B cell (primary cell): ENCODE data around the gene ZNF285. TPM values are rescaled to one million over a fixed set of nuclear protein-coding genes. Genes with fewer than 3 reads are reported as not detected.

Experiments
- ATAC-seq: fragments of 200-7000 bp; cut with Tn5 transposase; one replicate; pipeline ENCODE4 v1.10.0; 2021; ENCODE audit warnings: low read depth, mild to moderate bottlenecking, moderate number of reproducible peaks, moderate library complexity
- CTCF ChIA-PET: fragments of 350-600 bp; sonication (Branson Sonifier 250); formaldehyde crosslinking; loops from one replicate; lab custom pipeline; 2021; ENCODE audit warnings: antibody characterized with exemption, inconsistent platforms; lab: Charles Lee
- POLR2A ChIA-PET: fragments of 350-600 bp; sonication (Branson Sonifier 250); formaldehyde crosslinking; loops from one replicate; lab custom pipeline; 2021; ENCODE audit warnings: antibody characterized with exemption; lab: Charles Lee
- DNase-seq: peaks from one replicate; pipeline ENCODE4 v3.0.0; 2013
- H2AFZ ChIP-seq: 2 replicates; pipeline ENCODE4 v1.6.1; 2012; ENCODE audit warnings: mild to moderate bottlenecking, low read depth, low read length; ENCODE audit not compliant: insufficient read depth, poor library complexity, severe bottlenecking
- H3K27ac ChIP-seq, 2 donors: 1 replicate in 1 of 2; 2 replicates in 1 of 2; pipeline ENCODE4 v1.5.1; 2012 to 2013; ENCODE audit warnings: low read length in 2 of 2, mild to moderate bottlenecking in 2 of 2, moderate library complexity in 1 of 2
- H3K27me3 ChIP-seq, 4 experiments: fragments of 200-600 bp in 1 of 4; sonication (generic) in 1 of 4; replicated peaks in 1 of 4; 1 replicate in 2 of 4; 2 replicates in 2 of 4; pipeline versions ENCODE4 v1.6.1 to v1.7.0; 2013 to 2016; ENCODE audit warnings: low read length in 3 of 4, mild to moderate bottlenecking in 2 of 4, mixed read lengths in 1 of 4, moderate library complexity in 1 of 4; ENCODE audit not compliant: insufficient read depth in 4 of 4, control insufficient read depth in 3 of 4; ENCODE audit errors: control extremely low read depth in 1 of 4
- H3K36me3 ChIP-seq, 2 experiments: replicated peaks in 1 of 2; 1 replicate in 1 of 2; 2 replicates in 1 of 2; pipeline versions ENCODE4 v1.6.1 to v1.7.1; 2013; ENCODE audit warnings: low read length in 1 of 2; ENCODE audit not compliant: insufficient read depth in 2 of 2, control insufficient read depth in 1 of 2; ENCODE audit errors: control extremely low read depth in 1 of 2, extremely low read depth in 1 of 2
- H3K4me1 ChIP-seq, 2 donors: fragments of 200-600 bp in 1 of 2; sonication (generic) in 1 of 2; 1 replicate in 1 of 2; 2 replicates in 1 of 2; pipeline versions ENCODE4 v1.5.1 to v1.6.1; 2013 to 2017; ENCODE audit warnings: low read length in 2 of 2; ENCODE audit not compliant: control insufficient read depth in 2 of 2, insufficient read depth in 2 of 2
- H3K4me2 ChIP-seq: replicated peaks from 2 replicates; pipeline ENCODE3; 2012; ENCODE audit warnings: mild to moderate bottlenecking, low read depth, low read length; ENCODE audit not compliant: poor library complexity, severe bottlenecking
- H3K4me3 ChIP-seq, 5 experiments: fragments of 200-600 bp in 1 of 5; sonication (generic) in 1 of 5; 1 replicate in 3 of 5; 2 replicates in 2 of 5; pipeline versions ENCODE4 v1.5.1 to v1.7.0; 2011 to 2016; ENCODE audit warnings: low read length in 4 of 5, mild to moderate bottlenecking in 4 of 5, low read depth in 2 of 5, control low read depth in 1 of 5, moderate library complexity in 1 of 5; ENCODE audit not compliant: insufficient read depth in 1 of 5; ENCODE audit errors: control extremely low read depth in 1 of 5, extremely low read depth in 1 of 5
- H3K79me2 ChIP-seq: fragments of 200-600 bp; sonication (generic); one replicate; pipeline ENCODE4 v1.6.0; 2016; ENCODE audit warnings: low read length; ENCODE audit not compliant: control insufficient read depth, insufficient read depth
- H3K9ac ChIP-seq: fragments of 200-600 bp; sonication (generic); 2 replicates; pipeline ENCODE4 v1.6.1; 2017; ENCODE audit warnings: mild to moderate bottlenecking, low read length, moderate library complexity
- H3K9me3 ChIP-seq, 3 donors: one replicate each; pipeline versions ENCODE4 v1.6.1 to v1.7.1; 2013; ENCODE audit warnings: low read length in 2 of 3; ENCODE audit not compliant: control insufficient read depth in 2 of 3, insufficient read depth in 1 of 3; ENCODE audit errors: control extremely low read depth in 1 of 3
- H4K20me1 ChIP-seq: 2 replicates; pipeline ENCODE4 v1.6.0; 2012; ENCODE audit warnings: mild to moderate bottlenecking, low read length; ENCODE audit not compliant: insufficient read depth, control insufficient read depth, poor library complexity, severe bottlenecking
- H3K27ac Mint-ChIP-seq: one replicate; pipeline ENCODE4 v1.8.0; 2021; ENCODE audit warnings: mixed read lengths
- H3K27me3 Mint-ChIP-seq: one replicate; pipeline ENCODE4 v1.8.0; 2021; ENCODE audit warnings: mixed read lengths
- H3K4me1 Mint-ChIP-seq: one replicate; pipeline ENCODE4 v1.8.0; 2021; ENCODE audit warnings: mixed read lengths
- H3K4me3 Mint-ChIP-seq: one replicate; pipeline ENCODE4 v1.8.0; 2021; ENCODE audit warnings: mixed read lengths
- H3K9me3 Mint-ChIP-seq: one replicate; pipeline ENCODE4 v1.8.0; 2022; ENCODE audit warnings: mixed read lengths; ENCODE audit not compliant: insufficient read depth
- CTCF ChIP-seq: fragments of 200-600 bp; IDR thresholded peaks from one replicate; pipeline ENCODE4 v1.8.0; 2022; ENCODE audit warnings: antibody characterized with exemption, mild to moderate bottlenecking
- EZH2 ChIP-seq: IDR thresholded peaks from 2 replicates; pipeline ENCODE4 v1.6.1; 2012; ENCODE audit warnings: borderline replicate concordance, low read depth, mild to moderate bottlenecking, moderate library complexity, low read length; ENCODE audit not compliant: insufficient read depth, poor library complexity, severe bottlenecking
- WGBS: methylation state at CpG from one replicate; pipeline ENCODE4 v1.1.5; 2013; ENCODE audit warnings: missing lambda C conversion rate; ENCODE audit not compliant: insufficient coverage; 5-methylcytosine and 5-hydroxymethylcytosine counted together
- intact Hi-C: fragments of 100-400 bp; cut with micrococcal nuclease; formaldehyde crosslinking; loops from one replicate; pipeline ENCODE4 v1.10.0; 2022
- polyA plus RNA-seq: library from polyadenylated mRNA; depleted of rRNA; stranded (reverse); fragments of >200 nt; gene quantifications from 2 replicates; pipeline ENCODE4 v1.2.3, GENCODE V29; 2012
- total RNA-seq, 2 donors: library from RNA; stranded (reverse); fragments of 120-200 nt in 1 of 2; gene quantifications; 1 replicate in 1 of 2; 2 replicates in 1 of 2; pipeline versions ENCODE4 v1.2.3 to v1.2.4, GENCODE V29; 2013 to 2022

The ZNF285 gene
- total and polyA plus RNA-seq, 2 donors (not counting 1 experiment from before 2014, with no cell fraction given), result 4.6 to 7.6 TPM

GRCh38 chr19:44356383-44357111 is 44.9 kb downstream of the ZNF285 start, which contains the start of gene ZNF112:
ZNF112 (minus strand) TSS chr19:44356680; CDS start chr19:44340539, 16,141 bp downstream.
- Mint-ChIP-seq H3K4me1 (peaks cover 10% of the 10 kb centered on the region), H3K27ac (peak within 1 kb of the TSS; percentile 57), H3K27me3 (peaks cover 10% of the 10 kb centered on the region), H3K9me3 (peaks cover 17% of the 10 kb centered on the region), H3K4me3 (peak within 1 kb of the TSS; percentile 81)
- ChIA-PET CTCF (no interaction called here), POLR2A (no interaction called here)
- Histone ChIP-seq H2AFZ (peak within 1 kb of the TSS; percentile 74), H3K36me3 (no peaks in the 10 kb centered on the region), H3K9me3 (peaks cover 0 to 9% (median 1%) of the 10 kb centered on the region in 3 donors), H3K79me2 (no peaks in the 10 kb centered on the region), H3K27me3 (peaks cover 0 to 2% (median 0%) of the 10 kb centered on the region in 4 experiments), H3K4me2 (peak within 1 kb of the TSS; percentile 69), H4K20me1 (no peaks in the 10 kb centered on the region), H3K9ac (peak within 1 kb of the TSS; percentile 43), H3K4me3 (peak within 1 kb of the TSS; percentile 27 to 60 (median 50)), H3K4me1 (peaks cover 5 to 9% of the 10 kb centered on the region in 2 donors), H3K27ac (peak within 1 kb of the TSS; percentile 18 to 24)
- WGBS, result 13% methylated on average over 31 of the region's 38 CpGs
- intact Hi-C loops, result no loop called here
- TF ChIP-seq CTCF, result no peak
- no peak for TF ChIP-seq EZH2
- DNase-seq (peak; percentile 50), ATAC-seq (peak; percentile 83)

DNA sequence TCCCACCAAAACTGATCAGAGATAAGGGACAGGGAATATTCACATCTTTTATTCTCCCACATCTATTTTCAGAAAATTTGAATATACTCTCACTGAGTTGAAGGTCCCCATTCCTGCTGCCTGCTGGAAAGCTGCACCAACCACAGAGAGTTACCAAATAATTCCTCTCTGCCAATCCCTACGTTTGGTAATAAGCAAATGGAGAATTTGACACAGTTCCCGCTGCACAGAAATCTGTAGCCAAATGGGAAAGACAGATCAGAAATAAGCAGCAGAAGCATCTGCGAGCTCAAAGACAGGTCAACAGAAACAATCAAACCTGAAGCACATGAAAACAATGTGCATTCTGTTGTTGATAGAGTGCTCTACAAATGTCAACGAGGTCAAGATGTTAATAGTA is 54.9 kb downstream of the ZNF285 start:
- Histone ChIP-seq H3K9ac (no peak overlapping the region), H3K4me1 (peaks cover 11 to 14% of the 10 kb centered on the region in 2 donors), H3K36me3 (no peaks in the 10 kb centered on the region), H3K27me3 (no peaks in the 10 kb centered on the region), H2AFZ (no peak overlapping the region), H3K4me2 (no peak overlapping the region), H3K4me3 (no peak overlapping the region), H4K20me1 (no peaks in the 10 kb centered on the region), H3K9me3 (peaks cover 13 to 14% (median 13%) of the 10 kb centered on the region in 3 donors), H3K79me2 (no peaks in the 10 kb centered on the region), H3K27ac (no peak overlapping the region)
- intact Hi-C loops, result no loop called here
- TF ChIP-seq CTCF, result no peak
- TF ChIP-seq EZH2, result no peak
- ChIA-PET POLR2A (no interaction called here), CTCF (interaction anchor here (0.7 kb wide), 1 partner anchor 42 kb away, joined by 4 read pairs; the partner anchor contains the start of gene ZNF235)
- Mint-ChIP-seq H3K4me3 (no peak overlapping the region), H3K27ac (no peak overlapping the region), H3K9me3 (peaks cover 3% of the 10 kb centered on the region), H3K4me1 (peaks cover 9% of the 10 kb centered on the region), H3K27me3 (no peaks in the 10 kb centered on the region)
- WGBS, result 94% methylated on average over 2 of the region's 4 CpGs
- DNase-seq (no peak), ATAC-seq (no peak)
